HPDE6-E6E7 (cell line): ENCODE data around the gene TUBB6.

ENCODE experiments used
- DNase-seq: peaks from one replicate; pipeline ENCODE4 v3.0.0; 2011; ENCODE audit warnings: missing footprints; ENCODE audit errors: extremely low spot score

TUBB6 gene

GRCh38 chr18:12336887-12337286 lies 28.8 kb downstream of the TUBB6 start:
- peak; percentile 35 for DNase-seq

GRCh38 chr18:12338382-12338781 lies 30.3 kb downstream of the TUBB6 start:
- DNase-seq = no peak

- DNase-seq = no peak
Measured at GRCh38 chr18:12340945-12341660, 33.1 kb downstream of the TUBB6 start.

GRCh38 chr18:12342661-12343060 lies 34.6 kb downstream of the TUBB6 start:
- DNase-seq = no peak

GRCh38 chr18:12345491-12346239 lies 37.6 kb downstream of the TUBB6 start:
- DNase-seq = no peak

- no peak for DNase-seq
Measured at GRCh38 chr18:12346240-12346565, 38.2 kb downstream of the TUBB6 start.

GRCh38 chr18:12347895-12348294 lies 39.9 kb downstream of the TUBB6 start:
- DNase-seq = no peak

GRCh38 chr18:12352188-12352587 lies 44.1 kb downstream of the TUBB6 start:
- no peak for DNase-seq

GRCh38 chr18:12359515-12359927 lies 51.5 kb downstream of the TUBB6 start:
- DNase-seq = no peak

GRCh38 chr18:12361770-12362378 lies 53.8 kb downstream of the TUBB6 start:
- DNase-seq = no peak

- DNase-seq = no peak
Measured at GRCh38 chr18:12362473-12363174, 54.6 kb downstream of the TUBB6 start.

- no peak for DNase-seq
Measured at GRCh38 chr18:12366379-12366778, 58.3 kb downstream of the TUBB6 start.

GRCh38 chr18:12366784-12367183 lies 58.7 kb downstream of the TUBB6 start:
- DNase-seq = no peak

- no peak for DNase-seq
Measured at GRCh38 chr18:12369211-12369610, 61.2 kb downstream of the TUBB6 start.

- DNase-seq = no peak
Measured at GRCh38 chr18:12371590-12371989, 63.5 kb downstream of the TUBB6 start.

- DNase-seq = no peak
Measured at GRCh38 chr18:12372406-12372805, 64.4 kb downstream of the TUBB6 start.

GRCh38 chr18:12373116-12373770 lies 65.2 kb downstream of the TUBB6 start:
- DNase-seq = no peak

- DNase-seq = no peak
Measured at GRCh38 chr18:12373771-12374116, 65.7 kb downstream of the TUBB6 start.

GRCh38 chr18:12374401-12374800 lies 66.4 kb downstream of the TUBB6 start:
- no peak for DNase-seq
